OCI-LY1 (cell line): ENCODE measurements around the gene FSTL3.

Experiments used
- EZH2 ChIP-seq: fragments of 200-600 bp; sonication (generic), shearing (Covaris generic); IDR thresholded peaks from 2 replicates; pipeline ENCODE4 v1.8.0; 2017; ENCODE audit warnings: borderline replicate concordance, mixed run types, mild to moderate bottlenecking, antibody characterized with exemption, low read length, moderate library complexity, mixed read lengths
- TF ChIP-seq, protein P1 (sequence below): fragments of 200-600 bp; sonication (generic), shearing (Covaris generic); IDR thresholded peaks from 2 replicates; pipeline ENCODE4 v1.5.1; 2017; ENCODE audit warnings: mild to moderate bottlenecking, antibody characterized with exemption, low read length, moderate library complexity, mixed read lengths

- TF ChIP-seq, protein P1, sequence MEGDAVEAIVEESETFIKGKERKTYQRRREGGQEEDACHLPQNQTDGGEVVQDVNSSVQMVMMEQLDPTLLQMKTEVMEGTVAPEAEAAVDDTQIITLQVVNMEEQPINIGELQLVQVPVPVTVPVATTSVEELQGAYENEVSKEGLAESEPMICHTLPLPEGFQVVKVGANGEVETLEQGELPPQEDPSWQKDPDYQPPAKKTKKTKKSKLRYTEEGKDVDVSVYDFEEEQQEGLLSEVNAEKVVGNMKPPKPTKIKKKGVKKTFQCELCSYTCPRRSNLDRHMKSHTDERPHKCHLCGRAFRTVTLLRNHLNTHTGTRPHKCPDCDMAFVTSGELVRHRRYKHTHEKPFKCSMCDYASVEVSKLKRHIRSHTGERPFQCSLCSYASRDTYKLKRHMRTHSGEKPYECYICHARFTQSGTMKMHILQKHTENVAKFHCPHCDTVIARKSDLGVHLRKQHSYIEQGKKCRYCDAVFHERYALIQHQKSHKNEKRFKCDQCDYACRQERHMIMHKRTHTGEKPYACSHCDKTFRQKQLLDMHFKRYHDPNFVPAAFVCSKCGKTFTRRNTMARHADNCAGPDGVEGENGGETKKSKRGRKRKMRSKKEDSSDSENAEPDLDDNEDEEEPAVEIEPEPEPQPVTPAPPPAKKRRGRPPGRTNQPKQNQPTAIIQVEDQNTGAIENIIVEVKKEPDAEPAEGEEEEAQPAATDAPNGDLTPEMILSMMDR = no peak
- TF ChIP-seq EZH2 = no peak
These were observed 51.8 kb downstream of the FSTL3 start for GRCh38 chr19:728011-728410.
